Measurements from ENCODE around the gene PLXNC1.
A peak's percentile ranks its signal among the peaks of the same experiment; 100 is the strongest.

PLXNC1 gene

DNA sequence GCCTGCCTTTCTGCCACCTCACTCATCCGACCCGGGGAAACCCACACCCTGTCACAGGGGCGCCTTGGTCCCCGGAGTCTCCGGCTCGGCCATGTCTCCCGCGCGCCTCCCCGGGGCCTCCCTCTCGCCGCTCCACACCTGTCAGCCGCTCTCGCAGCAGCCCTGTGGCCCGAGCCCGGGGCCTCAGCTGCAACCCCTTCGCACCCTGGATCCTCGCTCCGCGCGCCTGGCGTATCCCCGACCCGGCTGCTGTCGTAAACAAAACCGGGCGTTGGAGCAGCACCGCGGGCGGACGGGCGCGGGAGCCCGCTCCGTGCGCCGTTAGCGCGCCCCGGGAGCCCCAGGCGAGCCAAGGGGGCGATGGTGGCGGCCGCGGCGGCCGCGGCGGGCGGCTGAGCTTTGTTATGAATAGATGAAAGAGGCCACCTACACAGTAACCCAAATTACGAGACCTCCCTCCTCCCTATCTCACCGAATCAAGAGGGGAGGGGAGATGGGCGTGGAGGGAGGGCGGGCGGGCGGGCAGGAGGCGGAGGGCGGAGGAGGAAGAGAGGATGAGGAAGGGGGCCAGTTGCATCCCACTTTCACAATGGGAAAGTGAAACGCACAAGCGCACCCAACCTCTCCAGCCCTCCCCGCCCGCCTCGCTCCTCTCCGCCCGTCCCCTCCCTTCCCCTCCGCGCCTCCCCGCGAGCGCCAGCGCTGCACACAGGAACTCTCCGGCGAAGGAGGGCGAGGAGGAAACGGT is at the start of gene PLXNC1:
PLXNC1 (plus strand) TSS at position 587 of the 748 bp plus-strand sequence. CDS start 395 bp downstream, outside the sequence.
- peak; percentile 75 for DNase-seq (ENCODE audit: low spot score)

DNA sequence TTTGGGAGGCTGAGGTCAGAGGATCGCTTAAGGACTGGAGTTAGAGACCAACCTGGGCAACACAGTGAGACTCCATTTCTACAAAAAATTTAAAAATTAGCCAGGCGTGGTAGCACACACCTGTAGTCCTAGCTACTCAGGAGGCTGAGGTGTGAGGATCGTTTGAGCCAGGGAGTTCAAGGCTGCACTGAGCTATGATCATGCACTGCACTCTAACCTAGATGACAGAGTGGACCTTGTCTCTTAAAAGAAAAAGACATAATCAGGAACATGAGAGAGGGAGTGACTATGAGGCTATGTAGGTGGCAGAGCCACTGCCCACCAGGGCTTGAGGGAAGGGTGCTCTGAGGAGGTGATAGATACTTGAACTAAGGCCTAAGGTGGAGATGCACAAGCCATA is 49.2 kb upstream of the PLXNC1 start:
- no peak for DNase-seq (ENCODE audit: low spot score)

DNA sequence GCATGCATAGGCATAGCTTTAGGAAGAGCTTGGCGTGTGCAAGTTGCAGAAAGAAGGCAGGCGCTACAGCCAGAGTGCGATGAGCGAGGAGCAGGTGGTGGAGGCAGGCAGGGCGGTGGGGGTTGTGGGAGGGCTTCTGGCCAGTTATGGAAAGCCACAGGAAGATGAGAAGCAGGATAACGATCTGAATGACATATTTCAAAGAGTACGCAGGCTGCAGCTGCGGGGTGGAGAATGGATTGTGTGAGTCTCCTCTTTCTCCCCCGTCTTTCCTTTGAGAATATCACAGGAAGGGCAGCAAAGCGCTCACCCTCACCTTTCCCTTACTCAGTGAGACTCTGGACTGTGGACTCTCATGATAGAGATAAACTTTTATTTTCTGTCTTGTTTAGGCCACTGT is 48.7 kb upstream of the PLXNC1 start:
- no peak for DNase-seq (ENCODE audit: low spot score)

DNA sequence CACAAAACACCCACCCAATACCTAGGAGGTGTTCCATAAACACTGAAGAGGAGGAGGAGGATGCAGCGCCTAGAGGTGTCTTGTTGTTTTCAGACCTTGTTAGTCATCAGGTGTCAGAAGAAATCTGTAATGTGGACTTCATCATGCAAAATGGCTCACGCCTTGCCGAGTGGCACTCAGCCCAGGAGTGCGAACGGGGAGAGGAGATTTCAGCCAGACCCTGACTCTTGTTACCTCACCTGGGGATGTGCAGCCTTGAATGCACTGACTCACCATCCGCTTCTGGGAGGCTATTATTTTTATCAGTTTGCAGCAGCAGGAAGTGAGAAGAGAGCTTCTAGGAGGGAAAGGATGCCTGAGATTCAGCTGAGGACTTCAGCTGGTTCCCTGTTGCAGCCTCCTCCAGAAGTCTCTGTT is 48.2 kb upstream of the PLXNC1 start:
- DNase-seq (ENCODE audit: low spot score) = no peak

DNA sequence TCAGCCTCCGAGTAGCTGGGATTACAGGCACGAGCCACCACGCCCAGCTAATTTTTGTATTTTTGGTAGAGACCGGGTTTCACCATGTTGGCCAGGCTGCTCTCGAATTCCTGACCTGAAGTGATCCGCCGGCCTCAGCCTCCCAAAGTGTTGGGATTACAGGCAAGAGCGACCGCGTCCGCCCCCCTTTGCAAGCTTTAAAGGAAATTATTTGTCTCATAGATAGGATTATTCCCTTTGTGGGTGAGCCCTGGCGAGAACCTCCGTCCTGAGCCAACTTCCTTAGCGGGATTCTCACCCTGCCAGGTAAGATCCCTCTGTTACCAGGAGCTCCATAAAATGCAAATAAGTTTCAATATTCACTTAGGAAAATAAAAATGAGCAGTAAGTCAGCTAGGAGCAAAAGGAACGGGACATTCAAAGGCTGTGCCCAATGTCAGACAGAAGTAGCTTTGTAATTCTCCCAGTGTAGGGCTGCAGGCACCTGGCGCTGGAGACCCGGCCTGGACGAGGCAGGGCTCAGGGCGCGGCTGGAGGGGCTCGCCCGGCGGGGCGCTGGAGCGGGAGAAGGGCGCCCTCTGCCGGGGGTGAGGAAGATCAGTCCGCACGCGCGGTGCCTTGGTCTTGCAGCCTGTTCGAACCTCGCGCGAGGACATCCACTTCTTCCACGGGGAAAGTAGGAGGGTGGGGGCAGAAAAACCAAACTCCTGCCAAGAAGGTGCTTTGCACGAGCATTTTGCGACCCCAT is 47.2 kb upstream of the PLXNC1 start:
- DNase-seq (ENCODE audit: low spot score) = peak; percentile 89

- peak; percentile 74 for DNase-seq (ENCODE audit: low spot score)
Observed at GRCh38 chr12:94101738-94102660, 46.4 kb upstream of the PLXNC1 start.

GRCh38 chr12:94103986-94104385 is 44.4 kb upstream of the PLXNC1 start:
- no peak for DNase-seq (ENCODE audit: low spot score)

DNA sequence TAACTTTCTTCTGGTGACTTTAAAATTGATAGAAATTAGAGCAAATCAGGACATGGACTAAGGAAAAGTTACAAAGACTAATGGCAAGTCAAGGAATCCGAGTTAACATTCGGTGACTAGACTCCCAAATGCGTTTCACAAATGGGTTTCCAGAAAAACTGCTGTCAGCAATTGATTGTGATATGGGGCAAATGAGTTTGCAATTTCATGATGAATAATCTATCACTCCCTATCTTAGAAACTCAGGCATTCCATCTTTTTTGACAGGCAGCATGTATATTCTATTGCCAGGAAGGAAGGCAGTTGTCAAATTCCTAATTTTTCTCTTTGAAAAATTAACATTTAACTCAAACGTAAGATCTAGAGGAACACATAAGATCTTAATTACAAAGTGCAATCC is 40.5 kb upstream of the PLXNC1 start:
- DNase-seq (ENCODE audit: low spot score) = no peak

DNA sequence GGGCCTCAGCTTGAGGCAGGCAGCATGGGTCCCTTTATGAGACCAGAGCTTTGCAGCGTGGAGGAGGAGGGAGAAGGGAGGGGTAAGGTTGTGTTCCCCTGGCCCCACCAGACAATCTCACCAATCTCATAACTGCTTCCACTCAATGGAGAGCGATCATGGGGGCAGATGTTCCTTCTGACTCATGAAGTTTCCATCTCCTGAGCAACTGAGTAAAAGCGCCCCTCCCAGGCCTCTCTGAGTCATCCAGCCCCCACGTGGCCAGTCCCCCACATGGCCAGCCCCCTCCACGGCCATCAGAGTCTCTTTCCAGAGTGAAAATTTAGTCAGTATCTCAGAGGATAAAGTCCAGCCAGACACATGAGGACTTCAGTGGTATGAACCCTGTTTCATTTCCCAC is 39.2 kb upstream of the PLXNC1 start:
- DNase-seq (ENCODE audit: low spot score) = no peak

- DNase-seq (ENCODE audit: low spot score) = no peak
Observed at GRCh38 chr12:94110258-94110657, 38.1 kb upstream of the PLXNC1 start.

DNA sequence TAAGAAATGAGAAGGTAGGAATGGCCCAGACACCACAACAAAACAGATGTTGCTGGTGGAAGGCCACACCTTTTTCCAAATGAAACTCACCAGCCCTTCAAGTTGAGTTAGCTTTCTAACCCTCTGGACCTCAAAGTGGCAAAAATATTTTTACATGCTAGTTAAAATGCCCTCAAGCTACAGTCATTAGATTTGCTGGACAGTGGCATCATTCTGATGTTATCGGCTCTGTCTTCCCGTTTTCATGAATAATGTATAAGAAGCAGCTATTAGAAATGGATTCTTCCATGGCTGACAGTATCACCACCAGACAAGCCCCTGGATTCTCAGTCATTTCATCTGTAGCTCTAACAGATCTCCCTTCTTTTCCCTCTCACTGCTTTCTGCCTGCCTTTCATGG is 37.1 kb upstream of the PLXNC1 start:
- DNase-seq (ENCODE audit: low spot score) = no peak

- DNase-seq (ENCODE audit: low spot score) = no peak
Observed at GRCh38 chr12:94112121-94112520, 36.3 kb upstream of the PLXNC1 start.

- no peak for DNase-seq (ENCODE audit: low spot score)
Observed at GRCh38 chr12:94114166-94114565, 34.2 kb upstream of the PLXNC1 start.

- DNase-seq (ENCODE audit: low spot score) = no peak
Observed at GRCh38 chr12:94116191-94116590, 32.2 kb upstream of the PLXNC1 start.

GRCh38 chr12:94121886-94122285 is 26.5 kb upstream of the PLXNC1 start:
- DNase-seq (ENCODE audit: low spot score) = no peak

- DNase-seq (ENCODE audit: low spot score) = no peak
Observed at GRCh38 chr12:94122591-94122990, 25.8 kb upstream of the PLXNC1 start.

DNA sequence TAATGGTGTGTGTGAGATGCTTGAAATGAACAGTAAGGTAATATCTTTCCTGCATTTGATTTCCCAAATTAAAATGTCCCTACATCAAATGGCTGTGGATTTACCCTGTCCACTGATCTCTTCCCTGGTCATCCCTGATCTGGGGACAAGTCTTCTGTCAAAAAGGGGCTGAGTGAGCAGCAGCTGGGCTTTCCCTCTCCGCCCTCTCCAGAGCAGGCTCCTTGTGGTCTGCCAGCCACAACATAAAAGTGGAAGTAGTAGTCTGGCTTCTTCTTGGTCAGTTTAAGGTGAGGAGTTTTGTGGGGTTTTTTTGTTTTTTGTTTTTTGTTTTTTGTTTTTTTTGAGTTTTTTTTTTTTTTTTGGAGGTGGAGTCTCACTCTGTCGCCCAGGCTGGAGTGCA is 25.2 kb upstream of the PLXNC1 start:
- DNase-seq (ENCODE audit: low spot score) = no peak

DNA sequence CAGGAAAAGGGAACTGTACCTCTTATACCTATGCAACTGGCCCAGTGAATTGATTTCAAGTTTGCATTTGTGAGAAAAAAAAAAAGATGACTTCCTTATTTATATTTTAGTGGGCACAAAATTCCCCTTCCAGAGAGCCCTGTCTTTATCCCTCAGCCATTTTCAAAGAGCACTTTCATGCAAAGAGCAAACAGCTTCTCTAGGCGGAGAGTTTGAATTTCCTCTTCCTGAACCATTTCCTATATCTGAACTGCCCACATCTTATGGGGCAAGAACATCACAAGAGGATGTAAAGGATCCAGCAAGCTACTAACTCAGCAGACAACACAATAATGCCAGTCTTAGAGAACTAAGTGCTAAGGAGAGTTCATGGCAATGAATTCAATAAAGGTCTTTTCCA is 22.3 kb upstream of the PLXNC1 start:
- no peak for DNase-seq (ENCODE audit: low spot score)

- no peak for DNase-seq (ENCODE audit: low spot score)
Observed at GRCh38 chr12:94127239-94128131, 20.9 kb upstream of the PLXNC1 start.

- DNase-seq (ENCODE audit: low spot score) = no peak
Observed at GRCh38 chr12:94128280-94128679, 20.1 kb upstream of the PLXNC1 start.

Data from iPS-NIHi11 (cell line).